Amniotic epithelial cell (primary cell): ENCODE measurements around the gene CLCN1.
"Not testable (repeated sequence)": the region's sequence is repeated elsewhere in the genome, so short reads cannot be mapped to it uniquely, and the experiment has no call there.

Experiments used
- DNase-seq: peaks from one replicate; pipeline ENCODE4 v3.0.0-alpha.2; 2010; ENCODE audit warnings: low read depth

Gene CLCN1

DNA sequence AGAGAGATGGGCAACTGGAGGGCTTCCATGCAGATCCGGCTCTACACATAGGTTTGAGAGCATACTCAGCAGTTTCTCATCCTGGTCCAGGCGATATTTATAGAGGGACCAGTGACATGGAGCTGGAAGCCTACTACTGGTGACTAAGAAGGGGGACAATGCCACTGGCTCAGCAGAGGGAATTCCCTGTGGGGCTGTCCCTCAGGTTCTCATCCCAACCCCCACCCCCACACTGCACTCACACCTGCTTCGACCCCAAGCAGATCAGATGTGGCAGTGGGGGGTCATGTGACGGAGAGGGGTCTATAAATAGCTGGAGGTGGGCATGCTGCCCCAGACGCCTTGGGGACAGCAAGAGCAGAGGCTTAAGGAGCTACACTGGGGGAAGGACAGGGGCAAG lies at the start of gene CLCN1:
TSS of gene CLCN1 (plus strand) at position 336 of the 400 bp plus-strand sequence. CDS start 102 bp downstream, outside the sequence.
- DNase-seq: no peak

DNA sequence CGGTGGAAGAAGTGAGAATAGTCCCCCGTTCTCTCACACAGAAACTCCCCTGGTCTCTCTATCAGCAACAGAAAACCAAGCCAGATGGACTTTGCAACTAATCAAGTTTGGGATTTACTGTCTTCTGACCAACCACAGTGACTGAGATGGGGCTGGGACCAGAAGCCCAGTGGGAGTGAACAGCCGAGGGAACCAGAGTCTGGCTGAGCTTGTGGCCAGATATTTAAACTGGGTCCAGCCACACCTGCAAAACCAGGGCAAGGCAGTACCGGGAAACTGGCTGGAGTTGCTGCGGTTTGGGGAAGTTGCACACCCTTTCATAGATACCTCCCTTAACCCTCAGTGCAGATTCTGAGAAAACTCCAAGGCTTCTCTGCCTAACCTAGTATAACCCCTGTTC lies 46.7 kb upstream of the CLCN1 start:
- DNase-seq: no peak

DNA sequence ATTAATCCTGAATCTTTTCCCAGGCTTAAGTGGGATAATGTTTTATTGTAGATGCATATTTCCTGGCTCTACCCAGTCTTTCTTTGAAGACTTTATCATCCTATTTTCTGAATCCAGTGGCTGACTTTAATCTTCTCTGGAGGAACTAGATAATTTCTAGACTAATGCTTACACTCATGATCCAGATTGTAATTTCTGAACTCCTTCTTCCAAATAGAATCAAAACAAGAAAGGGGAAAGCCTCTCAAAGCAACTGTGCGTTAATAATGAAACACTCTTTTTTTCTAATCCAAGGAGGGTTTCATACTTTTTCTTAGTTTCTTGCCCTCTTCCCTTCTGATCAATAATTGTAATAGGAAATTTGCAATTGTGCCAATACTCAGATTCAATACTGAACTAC lies 44.7 kb upstream of the CLCN1 start:
- DNase-seq: no peak

DNA sequence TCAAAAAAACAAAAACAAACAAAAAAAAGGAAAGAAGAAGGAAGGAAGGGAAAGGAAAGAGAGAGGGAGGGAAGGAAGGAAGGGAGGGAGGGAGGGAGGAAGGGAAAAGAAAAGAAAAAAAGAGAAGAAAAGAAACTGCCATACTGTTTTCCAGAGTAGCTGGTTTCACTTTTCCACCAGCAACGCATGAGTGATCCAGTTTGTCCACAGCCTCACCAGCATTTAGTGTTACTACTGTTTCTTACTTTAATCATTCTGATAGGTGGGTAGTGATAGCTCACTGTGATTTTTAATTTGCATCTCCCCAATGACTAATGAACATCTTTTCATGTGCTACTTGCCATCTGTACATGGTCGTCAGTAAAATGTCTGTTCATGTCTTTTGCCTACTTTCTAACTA lies 43.0 kb upstream of the CLCN1 start:
- no peak for DNase-seq

DNA sequence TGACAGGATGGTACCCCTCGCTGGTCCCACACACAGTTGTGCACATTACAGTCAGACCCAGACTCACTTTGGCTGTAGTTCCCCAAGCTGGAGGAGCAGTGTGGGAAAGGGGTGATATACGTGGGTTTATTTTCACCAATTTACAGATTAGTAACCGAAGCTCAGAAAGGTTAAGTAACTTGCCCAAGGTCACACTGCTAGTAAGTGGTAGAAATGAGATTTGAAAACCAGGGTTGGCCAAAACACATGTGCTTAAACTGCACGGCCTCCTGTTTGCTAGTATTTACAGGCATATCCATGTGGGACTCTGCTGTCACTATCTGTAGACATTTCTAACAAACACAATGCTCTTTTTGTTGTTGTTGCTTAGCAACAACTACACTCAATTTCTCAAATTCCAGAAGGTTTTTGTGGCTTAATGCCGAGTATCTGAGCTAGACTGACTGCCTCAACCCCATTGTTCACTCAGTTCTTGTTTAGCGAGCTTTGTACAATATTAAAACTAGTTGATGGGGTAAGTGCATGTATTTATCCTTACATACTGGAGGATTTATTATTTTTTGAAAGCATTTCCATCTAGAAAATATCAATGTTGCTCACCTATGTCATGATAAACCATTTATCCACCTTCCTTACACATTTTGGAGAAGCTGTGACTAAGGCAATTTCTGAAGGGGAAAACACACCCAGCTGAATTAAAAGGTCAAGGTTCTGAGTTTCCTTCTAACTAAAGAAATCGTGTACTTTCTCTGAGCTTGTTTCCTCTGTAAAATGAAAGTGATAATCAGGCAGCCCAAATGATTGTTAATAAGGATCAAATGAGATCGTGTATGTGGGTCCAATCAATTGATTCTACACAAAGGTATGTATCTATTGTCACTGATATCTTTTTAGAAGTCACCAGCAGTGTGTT lies 36.5 kb upstream of the CLCN1 start:
- peak; percentile 67 for DNase-seq

DNA sequence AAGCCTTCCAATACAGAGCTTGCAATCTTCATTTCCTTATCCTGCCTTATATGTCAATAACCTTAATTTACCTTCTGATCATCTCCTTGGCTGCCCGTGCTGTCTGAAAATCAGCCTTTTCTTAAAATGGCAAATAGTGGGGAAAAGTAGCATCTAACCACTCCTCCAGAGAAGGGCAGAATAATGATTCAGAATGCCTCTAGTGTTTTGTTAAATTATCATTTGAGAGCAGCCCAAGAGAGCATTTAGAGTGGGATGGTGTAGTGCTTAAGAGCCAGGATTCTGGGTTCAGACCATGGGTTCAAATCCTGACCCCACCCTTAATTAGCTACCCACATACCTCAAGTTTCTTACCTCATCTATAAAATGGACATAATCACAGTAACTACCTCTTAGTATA lies 35.8 kb upstream of the CLCN1 start:
- no peak for DNase-seq

DNA sequence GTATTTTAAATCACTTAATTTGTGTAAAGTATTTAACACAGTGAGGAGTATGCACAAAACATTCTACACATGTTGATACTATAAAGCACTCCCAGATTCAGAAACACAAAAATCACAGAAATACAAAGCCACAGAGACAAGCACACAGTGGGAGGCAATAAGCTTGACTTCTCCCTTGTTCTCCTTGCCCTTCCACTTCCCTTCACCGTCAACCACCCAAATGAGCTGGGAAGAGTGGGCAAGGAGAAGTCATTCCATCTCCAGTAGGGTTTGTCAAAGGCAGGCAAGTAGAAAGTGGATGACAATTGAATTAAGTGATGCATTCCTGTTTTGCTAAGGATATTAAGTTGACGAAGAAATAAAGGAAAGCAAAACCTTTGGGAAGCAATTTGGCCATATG lies 35.3 kb upstream of the CLCN1 start:
- DNase-seq: no peak

DNA sequence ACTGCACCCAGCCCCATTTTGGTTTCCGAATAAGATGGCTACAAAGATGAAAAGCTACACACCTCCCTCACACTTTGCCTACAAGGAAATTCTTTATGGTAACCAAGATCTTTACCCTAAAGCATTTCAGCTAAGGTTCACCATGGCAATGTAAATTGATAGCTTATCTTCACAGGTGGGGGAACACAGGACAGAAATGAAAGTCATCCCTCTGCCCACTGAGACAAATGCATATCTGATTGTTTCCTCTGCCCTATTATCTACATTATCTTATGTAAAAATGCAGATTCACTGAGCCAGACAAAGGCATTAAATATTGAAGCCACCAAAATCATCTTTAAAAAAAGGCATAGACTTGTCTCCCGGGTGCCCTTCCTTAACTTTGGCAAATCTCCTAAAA lies 34.4 kb upstream of the CLCN1 start:
- no peak for DNase-seq

DNA sequence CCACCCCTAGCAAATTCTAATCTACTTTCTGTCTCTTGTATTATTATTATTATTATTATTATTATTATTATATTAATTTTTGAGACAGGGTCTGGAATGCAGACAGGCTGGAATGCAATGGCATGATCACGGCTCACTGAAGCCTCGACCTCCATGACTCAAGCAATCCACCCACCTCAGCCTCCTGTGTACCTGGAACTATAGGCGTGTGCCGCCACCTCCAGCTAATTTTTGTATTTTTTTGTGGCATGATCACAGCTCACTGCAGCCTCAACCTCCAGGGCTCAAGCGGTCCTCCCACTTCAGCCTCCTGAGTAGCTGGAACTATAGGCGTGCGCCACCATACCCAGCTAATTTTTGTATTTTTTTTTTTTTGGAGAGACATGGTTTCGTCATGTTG lies 33.8 kb upstream of the CLCN1 start:
- no peak for DNase-seq

DNA sequence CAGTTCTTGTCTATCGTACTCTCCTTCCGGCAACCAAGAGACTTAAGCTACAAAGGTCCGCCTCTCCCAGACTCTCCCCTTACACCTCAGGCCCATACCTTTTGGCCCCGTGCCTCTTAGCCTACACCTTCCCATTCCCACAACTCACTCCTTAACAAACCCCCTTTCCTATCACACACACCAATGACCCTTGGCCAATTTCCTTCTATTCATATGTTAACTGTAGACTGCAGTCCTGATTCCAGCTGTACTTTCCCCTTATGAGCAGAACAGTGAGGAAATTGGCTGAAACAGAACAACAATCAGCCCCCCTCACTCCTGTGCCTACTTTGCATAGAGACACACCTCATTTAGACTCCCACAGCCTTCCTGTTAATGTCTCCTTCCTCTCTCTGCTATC lies 32.5 kb upstream of the CLCN1 start:
- DNase-seq: no peak

DNA sequence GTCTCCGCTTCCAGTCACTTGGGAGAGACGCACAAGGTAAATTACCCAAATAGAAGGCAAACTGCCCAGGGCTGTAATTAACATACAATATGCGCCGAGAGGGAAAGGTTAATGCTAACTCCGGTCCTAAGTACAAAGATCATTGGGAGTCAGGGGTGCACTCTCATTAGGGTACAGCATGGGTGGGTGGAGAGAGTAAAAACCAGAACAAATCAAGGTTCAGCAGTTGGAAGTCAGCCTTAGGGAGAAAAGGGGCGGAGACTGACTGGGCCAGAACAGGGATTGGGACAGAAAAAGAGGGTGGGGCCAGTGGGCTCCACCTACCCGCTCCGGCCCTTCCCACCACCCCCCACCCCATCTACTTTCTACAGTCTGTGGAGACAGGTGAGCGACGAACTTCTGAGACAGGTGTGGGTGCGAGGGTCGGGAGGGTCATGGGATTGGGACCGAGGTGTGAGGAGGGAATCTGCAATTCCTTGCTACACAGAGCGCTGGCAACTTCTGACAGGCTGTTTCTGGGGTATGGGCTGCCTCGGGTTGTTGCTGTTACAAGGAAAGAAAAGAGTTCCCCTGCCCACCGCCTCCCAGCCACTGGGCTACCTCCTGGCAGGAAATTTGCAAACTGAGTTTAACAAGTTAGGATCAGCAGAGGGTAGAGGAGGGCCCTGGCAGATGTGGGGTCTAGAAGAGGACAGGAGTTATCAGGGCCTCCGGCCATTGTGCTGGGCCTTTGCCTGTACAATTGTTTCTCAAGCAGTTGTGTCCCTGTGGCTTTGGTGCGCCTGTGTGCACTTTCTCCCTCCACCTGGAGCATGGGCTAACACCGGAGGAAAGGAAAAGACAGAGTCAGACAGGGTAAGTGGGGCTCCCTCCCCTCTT lies 31.1 kb upstream of the CLCN1 start, which contains the start of gene TMEM139:
TSS of gene TMEM139 (plus strand) at position 368 of the 879 bp plus-strand sequence. CDS start 1,000 bp downstream, outside the sequence.
- no peak for DNase-seq

DNA sequence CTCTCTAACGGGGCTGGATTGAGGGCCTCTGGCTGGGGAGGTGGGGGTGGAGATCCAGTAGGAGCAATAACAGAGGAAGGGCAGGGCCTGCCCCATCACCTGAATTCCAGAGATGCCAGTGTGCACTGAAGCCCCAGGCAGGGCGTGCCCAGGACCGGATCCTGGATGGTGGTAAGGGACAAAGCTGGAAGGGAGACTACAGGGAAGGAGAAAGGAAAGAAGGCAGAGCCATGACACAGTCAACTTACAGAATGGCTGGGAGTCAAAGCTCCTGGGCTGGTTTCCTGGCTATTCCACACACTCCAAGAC lies 30.5 kb upstream of the CLCN1 start:
- no peak for DNase-seq

DNA sequence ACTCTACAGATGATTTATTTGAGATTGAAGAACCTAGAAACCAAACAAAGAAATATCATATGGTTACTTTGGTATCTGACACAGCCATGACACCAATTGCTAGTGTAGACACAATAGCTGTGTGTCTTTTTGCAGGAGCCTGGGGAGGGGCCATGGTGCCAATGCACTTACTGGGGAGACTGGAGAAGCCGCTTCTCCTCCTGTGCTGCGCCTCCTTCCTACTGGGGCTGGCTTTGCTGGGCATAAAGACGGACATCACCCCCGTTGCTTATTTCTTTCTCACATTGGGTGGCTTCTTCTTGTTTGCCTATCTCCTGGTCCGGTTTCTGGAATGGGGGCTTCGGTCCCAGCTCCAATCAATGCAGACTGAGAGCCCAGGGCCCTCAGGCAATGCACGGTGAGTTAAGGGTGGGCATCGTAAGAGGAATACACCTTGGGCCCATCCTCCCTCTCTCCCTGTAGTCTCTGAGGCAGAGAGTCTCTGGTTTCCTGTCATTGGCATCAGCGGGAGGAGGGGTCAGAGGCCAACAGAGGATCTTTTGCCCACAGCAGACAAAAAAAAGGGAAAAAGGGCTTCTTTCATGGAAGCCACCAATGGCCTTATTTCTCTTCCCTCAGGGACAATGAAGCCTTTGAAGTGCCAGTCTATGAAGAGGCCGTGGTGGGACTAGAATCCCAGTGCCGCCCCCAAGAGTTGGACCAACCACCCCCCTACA lies 29.9 kb upstream of the CLCN1 start:
- no peak for DNase-seq

DNA sequence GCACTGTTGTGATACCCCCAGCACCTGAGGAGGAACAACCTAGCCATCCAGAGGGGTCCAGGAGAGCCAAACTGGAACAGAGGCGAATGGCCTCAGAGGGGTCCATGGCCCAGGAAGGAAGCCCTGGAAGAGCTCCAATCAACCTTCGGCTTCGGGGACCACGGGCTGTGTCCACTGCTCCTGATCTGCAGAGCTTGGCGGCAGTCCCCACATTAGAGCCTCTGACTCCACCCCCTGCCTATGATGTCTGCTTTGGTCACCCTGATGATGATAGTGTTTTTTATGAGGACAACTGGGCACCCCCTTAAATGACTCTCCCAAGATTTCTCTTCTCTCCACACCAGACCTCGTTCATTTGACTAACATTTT lies 29.4 kb upstream of the CLCN1 start:
- DNase-seq: no peak

DNA sequence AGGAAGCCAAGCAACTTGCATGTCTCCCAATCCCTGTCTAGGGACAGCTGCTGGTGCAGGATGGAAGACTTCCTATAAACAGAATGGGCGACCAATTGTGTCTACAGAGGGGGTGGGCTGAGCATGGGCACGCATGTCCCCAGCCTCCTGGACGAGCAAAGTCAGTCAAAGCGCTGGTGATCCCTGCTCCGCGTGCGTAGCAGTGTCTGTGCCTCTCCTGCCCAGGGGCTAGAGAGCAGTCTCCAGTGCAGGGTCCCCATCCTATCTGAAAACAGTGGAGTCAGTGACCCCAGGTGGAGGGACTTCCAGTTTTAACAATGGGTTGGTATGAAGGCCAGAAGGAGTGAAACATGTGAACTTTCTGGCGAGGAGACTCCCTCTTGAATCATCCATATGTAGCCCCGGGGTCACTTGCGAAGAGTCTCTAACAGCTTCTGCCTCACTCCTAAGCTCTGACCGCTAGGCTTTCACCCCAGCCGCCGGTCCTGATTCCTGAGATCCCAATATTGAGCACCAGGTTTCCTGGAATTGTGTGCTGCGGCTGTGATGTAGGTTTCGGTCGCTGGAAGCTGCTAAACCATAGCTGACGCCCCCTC lies 28.5 kb upstream of the CLCN1 start:
- no peak for DNase-seq

DNA sequence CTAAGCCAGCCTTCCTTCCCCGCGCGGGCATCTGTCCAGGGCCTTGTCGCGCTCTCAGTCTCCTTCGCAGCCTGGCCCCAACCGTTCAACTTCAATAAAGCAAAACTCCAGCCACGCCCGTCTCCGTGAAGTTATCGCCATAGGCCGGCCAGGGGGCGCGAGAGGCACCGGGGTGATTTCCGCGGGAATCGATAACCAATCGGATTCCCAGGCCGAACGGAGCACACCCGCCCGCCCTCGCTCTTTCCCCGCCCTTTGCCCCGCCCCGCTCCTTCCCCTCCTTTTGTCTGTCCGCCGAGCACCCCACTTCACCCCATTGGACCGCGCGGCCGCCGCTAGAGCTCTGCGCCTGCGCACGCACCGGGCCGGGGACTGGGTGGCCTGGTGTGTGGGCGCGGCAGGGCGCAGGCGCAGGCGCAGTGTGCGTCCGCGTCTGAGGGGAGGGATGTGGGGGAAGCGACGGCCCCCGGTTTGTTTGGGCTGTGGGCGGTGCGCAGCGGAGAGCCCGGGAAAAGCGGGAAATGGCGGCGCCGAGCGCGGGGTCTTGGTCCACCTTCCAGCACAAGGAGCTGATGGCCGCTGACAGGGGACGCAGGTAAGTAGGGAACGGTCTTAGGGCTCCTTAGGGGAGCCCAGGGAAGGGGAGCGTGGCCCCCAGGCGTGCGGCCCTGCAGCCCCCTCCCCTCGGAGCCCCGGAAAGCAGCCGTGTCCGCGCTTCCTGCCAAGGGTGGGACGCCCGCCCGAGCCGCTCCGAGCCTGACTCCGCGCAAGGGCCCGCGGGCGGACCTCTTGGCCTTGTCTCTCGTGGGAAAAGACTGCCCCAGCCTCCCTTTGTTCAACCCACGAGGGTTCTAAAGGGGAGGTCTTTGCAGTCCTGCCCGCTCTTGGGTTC lies 27.7 kb upstream of the CLCN1 start, which contains the start of gene CASP2:
TSS of gene CASP2 (plus strand) at position 417 of the 892 bp plus-strand sequence. CDS start at position 522, 105 bp downstream.
- peak; percentile 93 for DNase-seq

DNA sequence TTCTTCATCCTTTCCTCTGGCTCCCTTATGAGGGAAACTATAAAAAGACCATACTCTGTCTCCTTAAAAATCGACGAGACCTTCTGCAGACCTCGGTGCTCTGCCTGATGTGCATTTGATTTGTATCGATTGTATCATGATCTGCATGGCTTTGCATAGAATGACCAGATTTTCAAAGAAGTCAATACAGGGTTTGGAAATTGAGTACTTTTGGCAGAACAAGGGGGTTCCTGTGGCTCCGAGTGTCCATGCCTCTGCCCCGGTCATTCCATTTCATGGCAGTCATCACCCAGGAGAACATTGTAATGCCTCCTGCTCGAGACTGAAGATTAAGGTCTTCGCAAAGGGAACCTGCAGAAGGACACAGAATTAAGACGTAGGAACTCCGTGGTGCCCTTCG lies 27.1 kb upstream of the CLCN1 start:
- no peak for DNase-seq

DNA sequence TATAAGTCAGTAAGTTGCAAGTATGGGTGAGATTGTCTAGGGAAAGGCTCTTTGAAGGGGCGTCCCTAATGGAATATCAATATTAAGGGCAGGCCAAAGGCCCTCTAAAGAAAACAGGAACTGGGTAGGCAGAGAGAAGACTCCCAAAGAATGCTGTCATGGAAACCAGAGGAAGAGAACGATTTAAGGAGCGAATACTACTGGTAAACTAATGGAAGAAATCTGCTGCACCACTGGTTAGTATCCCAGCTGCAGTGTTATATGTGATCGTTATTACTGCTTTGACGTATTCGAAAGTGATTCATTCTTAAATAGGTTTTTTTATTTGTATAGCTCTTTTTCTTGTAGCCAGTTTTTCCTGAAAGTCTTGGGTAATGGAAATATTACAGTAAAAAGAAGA lies 26.5 kb upstream of the CLCN1 start:
- DNase-seq: no peak

DNA sequence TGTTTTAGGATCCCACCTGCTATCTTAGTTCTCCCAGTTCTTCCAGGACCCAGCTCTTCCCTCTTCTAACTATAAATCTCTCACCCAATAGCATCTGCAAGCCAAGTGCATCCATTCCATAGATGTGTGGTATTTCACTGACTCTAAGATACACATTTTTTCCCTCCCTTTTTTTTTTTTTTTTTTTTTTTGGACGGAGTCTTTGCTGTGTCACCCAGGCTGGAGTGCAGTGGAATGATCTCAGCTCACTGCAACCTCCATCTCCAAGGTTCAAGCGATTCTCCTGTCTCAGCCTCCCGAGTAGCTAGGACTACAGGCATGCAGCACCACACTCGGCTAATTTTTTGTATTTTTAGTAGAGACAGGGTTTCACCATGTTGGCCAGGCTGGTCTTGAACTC lies 26.0 kb upstream of the CLCN1 start:
- DNase-seq: not testable (repeated sequence)

DNA sequence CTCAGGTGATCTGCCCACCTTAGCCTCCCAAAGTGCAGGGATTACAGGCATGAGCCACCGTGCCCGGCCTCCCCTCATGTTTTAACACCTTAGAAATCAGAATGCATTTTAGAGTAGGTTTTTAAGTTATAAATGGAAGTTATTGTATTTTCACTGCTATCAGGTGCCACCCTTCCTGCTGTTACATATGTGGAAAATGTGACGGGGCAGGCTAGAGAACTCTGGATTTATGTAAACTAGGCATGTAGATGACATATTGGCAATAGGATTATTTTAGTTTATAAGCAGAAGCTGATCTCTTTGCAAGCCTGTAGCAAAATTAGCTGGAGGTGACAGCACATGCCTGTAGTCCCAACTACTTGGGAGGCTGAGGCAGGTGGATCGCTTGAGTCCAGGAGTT lies 25.6 kb upstream of the CLCN1 start:
- DNase-seq: no peak

DNA sequence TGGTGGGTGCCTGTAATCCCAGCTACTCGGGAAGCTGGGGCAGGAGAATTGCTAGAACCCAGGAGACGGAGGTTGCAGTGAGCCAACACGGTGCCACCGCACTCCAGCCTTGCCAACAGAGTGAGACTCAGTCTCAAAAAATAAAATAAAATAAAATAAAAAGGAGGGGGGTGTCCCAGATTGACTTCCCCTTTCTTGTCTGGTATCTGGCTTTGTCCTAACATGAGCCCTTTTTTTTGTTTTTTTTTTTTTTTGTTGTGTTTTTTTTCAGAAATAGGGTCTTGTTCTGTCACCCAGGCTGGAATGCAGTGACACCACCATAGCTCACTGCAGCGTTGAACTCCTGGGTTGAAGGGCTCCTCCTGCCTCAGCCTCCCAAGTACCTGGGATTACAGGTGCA lies 23.0 kb upstream of the CLCN1 start:
- DNase-seq: no peak
